HepG2 (cell line): ENCODE measurements around the gene NUP93. TPM values are rescaled to one million over a fixed set of nuclear protein-coding genes. Genes with fewer than 3 reads are reported as not detected.

Experiments
- AGO2 ChIP-seq: fragments of 200-400 bp; formaldehyde crosslinking; optimal IDR thresholded peaks from 2 replicates; pipeline ENCODE3; 2017; ENCODE audit warnings: mild to moderate bottlenecking, low read depth, low read length, moderate library complexity
- CERS6 ChIP-seq: sonication (generic); formaldehyde crosslinking; IDR thresholded peaks from 2 replicates; pipeline ENCODE4 v1.5.0; 2020; ENCODE audit warnings: missing genetic modification reagents
- CREB1 ChIP-seq, 2 experiments: fragments of 450-650 bp in 1 of 2; IDR thresholded peaks; 2 replicates each; pipeline ENCODE4 v1.6.1; 2016 to 2017; ENCODE audit warnings: control low read depth in 1 of 2, mild to moderate bottlenecking in 1 of 2, missing compliant biosample characterization in 1 of 2, missing genetic modification characterization in 1 of 2
- EED ChIP-seq: sonication (generic); formaldehyde crosslinking; IDR thresholded peaks from 2 replicates; pipeline ENCODE4 v1.5.0; 2020; ENCODE audit warnings: mild to moderate bottlenecking, missing genetic modification reagents
- HMGXB3 ChIP-seq: sonication (generic); formaldehyde crosslinking; IDR thresholded peaks from 2 replicates; pipeline ENCODE4 v1.4.0; 2020; ENCODE audit warnings: missing genetic modification reagents, borderline replicate concordance
- JUND ChIP-seq: sonication (generic); formaldehyde crosslinking; IDR thresholded peaks from 2 replicates; pipeline ENCODE4 v1.8.0; 2022; ENCODE audit warnings: mild to moderate bottlenecking, missing genetic modification reagents
- KMT2A ChIP-seq: sonication (generic); formaldehyde crosslinking; IDR thresholded peaks from 2 replicates; pipeline ENCODE4 v1.4.0; 2020; ENCODE audit warnings: missing genetic modification reagents
- MBNL3 ChIP-seq: fragments of 250-450 bp; sonication (Bioruptor Pico); conservative IDR thresholded peaks from 2 replicates; pipeline ENCODE4 v1.8.0; 2022; ENCODE audit warnings: mild to moderate bottlenecking, inconsistent platforms
- MTERF4 ChIP-seq: sonication (generic); formaldehyde crosslinking; IDR thresholded peaks from 2 replicates; pipeline ENCODE4 v1.8.0; 2023; ENCODE audit warnings: mild to moderate bottlenecking, missing genetic modification reagents
- PHF21A ChIP-seq: sonication (generic); formaldehyde crosslinking; IDR thresholded peaks from 2 replicates; pipeline ENCODE4 v1.5.0; 2020; ENCODE audit warnings: mild to moderate bottlenecking, missing genetic modification reagents
- PHF8 ChIP-seq: sonication (generic); formaldehyde crosslinking; IDR thresholded peaks from 2 replicates; pipeline ENCODE4 v1.5.0; 2020; ENCODE audit warnings: missing genetic modification reagents
- SRY ChIP-seq: sonication (generic); formaldehyde crosslinking; IDR thresholded peaks from 2 replicates; pipeline ENCODE4 v1.8.0; 2022; ENCODE audit warnings: mild to moderate bottlenecking, missing genetic modification reagents
- TBX3 ChIP-seq: fragments of 450-650 bp; IDR thresholded peaks from 2 replicates; pipeline ENCODE4 v1.6.1; 2017; ENCODE audit warnings: antibody characterized with exemption, mild to moderate bottlenecking, inconsistent platforms, borderline replicate concordance
- TCF12 ChIP-seq, 2 experiments: fragments of 450-650 bp in 1 of 2; sonication (generic) in 1 of 2; formaldehyde crosslinking in 1 of 2; IDR thresholded peaks; 2 replicates each; pipeline versions ENCODE4 v1.6.1 to v1.8.0; 2017 to 2022; ENCODE audit warnings: antibody characterized with exemption in 1 of 2, mild to moderate bottlenecking in 1 of 2, missing genetic modification reagents in 1 of 2, moderate library complexity in 1 of 2
- TFDP1 ChIP-seq: IDR thresholded peaks from 2 replicates; pipeline ENCODE4 v1.6.1; 2016; ENCODE audit warnings: missing compliant biosample characterization, missing genetic modification reagents, borderline replicate concordance
- THAP11 ChIP-seq: IDR thresholded peaks from 2 replicates; pipeline ENCODE4 v1.6.1; 2016; ENCODE audit warnings: missing biosample characterization, missing genetic modification reagents
- ZGPAT ChIP-seq: IDR thresholded peaks from 2 replicates; pipeline ENCODE4 v1.6.1; 2016; ENCODE audit warnings: mild to moderate bottlenecking
- ZNF230 ChIP-seq: sonication (generic); formaldehyde crosslinking; IDR thresholded peaks from 2 replicates; pipeline ENCODE4 v1.4.0; 2020; ENCODE audit warnings: mild to moderate bottlenecking, missing genetic modification reagents
- ZSCAN25 ChIP-seq: sonication (generic); formaldehyde crosslinking; IDR thresholded peaks from 2 replicates; pipeline ENCODE4 v1.8.0; 2022; ENCODE audit warnings: mild to moderate bottlenecking, missing genetic modification reagents
- ZSCAN31 ChIP-seq: sonication (generic); formaldehyde crosslinking; IDR thresholded peaks from 2 replicates; pipeline ENCODE4 v1.5.0; 2020; ENCODE audit warnings: low read depth, mild to moderate bottlenecking, missing genetic modification reagents
- polyA plus RNA-seq, 8 experiments: library from polyadenylated mRNA; depleted of rRNA in 3 of 8; stranded (reverse) in 7 of 8; unstranded in 1 of 8; fragments of >200 nt; fragmentation: Illumina TruSeq in 4 of 8; extraction: Trizol in 4 of 8; gene quantifications; 2 replicates each; pipeline versions ENCODE4 v1.2.1 to v1.2.3, GENCODE V29; 2011 to 2016; ENCODE audit warnings: low read depth in 4 of 8, missing spikeins in 1 of 8, mixed read lengths in 1 of 8; ENCODE audit not compliant: insufficient read depth in 1 of 8
- total RNA-seq, 5 experiments: library from RNA; depleted of rRNA; stranded (reverse); fragments of >200 nt; fragmentation: Illumina TruSeq; extraction: Trizol; gene quantifications; 2 replicates each; pipeline ENCODE4 v1.2.3, GENCODE V29; 2016; ENCODE audit warnings: low read depth in 1 of 5

NUP93 gene
- total and polyA plus RNA-seq, 2 of the 13 experiments (the other 11 are each of a cell fraction or from before 2014, with no cell fraction given) = 58.5 to 140 TPM

- TF ChIP-seq HMGXB3 (no peak), TFDP1 (CRISPR knock-in tag) (no peak), THAP11 (CRISPR knock-in tag) (no peak), MTERF4 (CRISPR knock-in tag) (no peak), MBNL3 (no peak), SRY (CRISPR knock-in tag) (no peak), TBX3 (no peak), PHF21A (CRISPR knock-in tag) (no peak; the same call in 1 of the 2 replicates), JUND (no peak), ZSCAN31 (no peak), AGO2 (no peak), EED (CRISPR knock-in tag) (no peak), ZGPAT (CRISPR knock-in tag) (no peak; the same call in 1 of the 2 replicates), CREB1 (IDR thresholded peaks at IDR 0.05) (no peak), CREB1 (CRISPR knock-in tag; IDR thresholded peaks at IDR 0.05) (no peak), TCF12 (IDR thresholded peaks at IDR 0.05) (no peak), TCF12 (CRISPR knock-in tag; IDR thresholded peaks at IDR 0.05) (no peak), KMT2A (CRISPR knock-in tag) (peak; percentile 54; the same call in 1 of the 2 replicates), PHF8 (CRISPR knock-in tag) (0 out of 2 replicates have a peak, but pooled peaks have one; percentile 3), CERS6 (no peak), ZNF230 (CRISPR knock-in tag) (no peak; the same call in 1 of the 2 replicates), ZSCAN25 (CRISPR knock-in tag) (peak; percentile 15; the same call in 1 of the 2 replicates)
These were observed 119.2 kb downstream of the NUP93 start (continued) for GRCh38 chr16:56848955-56849689.
